Adrenal gland (tissue), 12 donors: ENCODE results near the gene REXO1. TPM values are rescaled to one million over a fixed set of nuclear protein-coding genes. Genes with fewer than 3 reads are reported as not detected.

Experiments
- DNase-seq, 7 donors: peaks; one replicate each; pipeline ENCODE4 v3.0.0-alpha.2; 2019 to 2020
- H3K27ac ChIP-seq, 5 donors: fragments of 200-600 bp; sonication (generic) in 4 of 5; 1 replicate in 3 of 5; 2 replicates in 2 of 5; pipeline versions ENCODE4 v1.5.1 to v1.8.0; 2016 to 2020; ENCODE audit warnings: mild to moderate bottlenecking in 1 of 5
- H3K27me3 ChIP-seq: fragments of 200-600 bp; 2 replicates; pipeline ENCODE4 v1.8.0; 2021
- H3K36me3 ChIP-seq, 2 donors: fragments of 200-600 bp; replicated peaks in 1 of 2; 1 replicate in 1 of 2; 2 replicates in 1 of 2; pipeline versions ENCODE4 v1.5.1 to v1.8.0; 2018 to 2022
- H3K4me1 ChIP-seq, 2 donors: fragments of 200-600 bp; replicated peaks in 1 of 2; 1 replicate in 1 of 2; 2 replicates in 1 of 2; pipeline versions ENCODE4 v1.5.1 to v1.8.0; 2018 to 2021
- H3K4me3 ChIP-seq, 4 donors: fragments of 200-600 bp; sonication (generic) in 3 of 4; one replicate each; pipeline ENCODE4 v1.5.1; 2016 to 2018
- H3K9me3 ChIP-seq, 3 donors: fragments of 200-600 bp; sonication (generic) in 1 of 3; replicated peaks in 1 of 3; 1 replicate in 2 of 3; 2 replicates in 1 of 3; pipeline versions ENCODE4 v1.5.1 to v1.8.0; 2016 to 2021
- POLR2A ChIP-seq, 2 donors: fragments of 450-650 bp; IDR thresholded peaks; one replicate each; pipeline ENCODE4 v1.6.1; 2017; ENCODE audit warnings: antibody characterized with exemption in 2 of 2, mild to moderate bottlenecking in 2 of 2, moderate library complexity in 1 of 2
- WGBS, 4 donors: extraction: QIAGEN DNeasy Blood & Tissue Kit in 2 of 4; methylation state at CpG; one replicate each; pipeline versions ENCODE4 v1.1.5 to v1.1.7; 2013 to 2017; 5-methylcytosine and 5-hydroxymethylcytosine counted together
- intact Hi-C, 2 donors: fragments of 100-400 bp; cut with DNase I; formaldehyde crosslinking; loops; one replicate each; pipeline versions ENCODE4 v1.14.1 to v1.15.0; 2022 to 2023
- polyA plus RNA-seq, 3 donors: library from polyadenylated mRNA; stranded (reverse); fragments of 200-250 nt in 2 of 3; fragments of 350-450 nt in 1 of 3; fragmentation: Illumina TruSeq in 1 of 3; extraction: RNeasy Lipid Tissue Mini Kit (QIAGEN cat#74804) in 1 of 3; gene quantifications; one replicate each; pipeline ENCODE4 v1.2.3, GENCODE V29; 2013 to 2014
- total RNA-seq, 9 donors: library from RNA; depleted of rRNA in 4 of 9; stranded (reverse); fragments of >200 nt in 4 of 9; fragments of 120-200 nt in 1 of 9; fragmentation: NEBNext Ultra II Directional in 1 of 9; extraction: Animal tissue kit (Norgen Biotek cat#: 25700) in 1 of 9; gene quantifications; one replicate each; pipeline versions ENCODE4 v1.1.0 to v1.2.4, GENCODE V29; 2013 to 2023
- TF ChIP-seq, protein P1 (sequence below), 6 experiments: fragments of 450-650 bp in 4 of 6; fragments of 200-600 bp in 2 of 6; sonication (generic) in 1 of 6; IDR thresholded peaks; 1 replicate in 5 of 6; 2 replicates in 1 of 6; pipeline versions ENCODE4 v1.5.1 to v1.8.0; 2016 to 2021; ENCODE audit warnings: antibody characterized with exemption in 6 of 6, mild to moderate bottlenecking in 2 of 6, moderate library complexity in 1 of 6
- donor health status: healthy with polysubstance abuse.
- donor health status: Bipolar disorder and iron deficiency.
- donor health status: DM: yes; HTN: yes; CAD: no.
- donor health status: DM: no; HTN: no; CAD: no.
- donor health status: DM: no; HTN: no; CAD: no.
- donor health status: DM: yes; HTN: yes; CAD: no.

REXO1 gene
- total and polyA plus RNA-seq, 12 donors, result 9.3 to 155 (median 44.5) TPM

DNA sequence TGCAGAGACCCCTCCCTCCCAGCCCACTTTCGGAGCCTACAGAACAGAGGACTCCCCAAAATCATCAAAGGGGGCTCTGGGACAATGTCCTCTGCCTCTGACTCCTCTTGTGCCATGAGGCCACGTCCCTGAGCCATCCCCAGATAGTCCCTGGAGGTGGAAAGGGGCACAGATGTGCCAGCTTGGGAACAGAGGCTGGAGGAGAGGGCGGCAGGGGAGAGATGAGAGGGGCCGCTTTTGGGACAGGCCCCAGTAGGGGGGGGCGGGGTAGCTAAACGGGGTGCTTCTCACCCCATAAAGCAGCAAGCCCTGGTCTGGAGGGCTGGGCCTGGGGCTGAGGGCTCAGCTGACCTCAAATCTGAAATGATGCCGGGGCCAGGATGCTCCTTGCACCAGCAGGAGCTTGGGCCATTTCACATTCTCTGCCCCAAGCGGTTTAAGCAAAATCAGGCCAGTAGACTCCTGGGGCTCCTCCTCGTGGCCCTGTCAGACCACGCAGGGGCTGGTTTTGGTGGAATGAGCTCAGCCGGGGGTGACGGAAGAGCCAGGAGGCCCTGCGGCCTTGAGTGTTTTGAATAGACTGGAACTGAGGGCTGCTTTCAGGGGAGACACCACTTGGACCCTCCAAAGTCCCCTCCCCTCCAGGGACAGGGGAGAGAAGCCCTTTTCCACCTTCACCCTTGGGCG is 67.9 kb downstream of the REXO1 start:
- no peaks in the 10 kb centered on the region for H3K4me1 ChIP-seq
- H3K9me3 ChIP-seq, result peaks cover 0 to 6% (median 0%) of the 10 kb centered on the region in 3 donors
- peaks cover 50% of the 10 kb centered on the region for H3K27me3 ChIP-seq
- no peak overlapping the region for H3K4me3 ChIP-seq
- WGBS, 4 donors, result 32 to 61% (median 41%) methylated on average over 6 to 14 of the region's 14 CpGs
- no peak for DNase-seq
- no peak overlapping the region for H3K27ac ChIP-seq
- intact Hi-C loops, result no loop called here
- TF ChIP-seq, protein P1, sequence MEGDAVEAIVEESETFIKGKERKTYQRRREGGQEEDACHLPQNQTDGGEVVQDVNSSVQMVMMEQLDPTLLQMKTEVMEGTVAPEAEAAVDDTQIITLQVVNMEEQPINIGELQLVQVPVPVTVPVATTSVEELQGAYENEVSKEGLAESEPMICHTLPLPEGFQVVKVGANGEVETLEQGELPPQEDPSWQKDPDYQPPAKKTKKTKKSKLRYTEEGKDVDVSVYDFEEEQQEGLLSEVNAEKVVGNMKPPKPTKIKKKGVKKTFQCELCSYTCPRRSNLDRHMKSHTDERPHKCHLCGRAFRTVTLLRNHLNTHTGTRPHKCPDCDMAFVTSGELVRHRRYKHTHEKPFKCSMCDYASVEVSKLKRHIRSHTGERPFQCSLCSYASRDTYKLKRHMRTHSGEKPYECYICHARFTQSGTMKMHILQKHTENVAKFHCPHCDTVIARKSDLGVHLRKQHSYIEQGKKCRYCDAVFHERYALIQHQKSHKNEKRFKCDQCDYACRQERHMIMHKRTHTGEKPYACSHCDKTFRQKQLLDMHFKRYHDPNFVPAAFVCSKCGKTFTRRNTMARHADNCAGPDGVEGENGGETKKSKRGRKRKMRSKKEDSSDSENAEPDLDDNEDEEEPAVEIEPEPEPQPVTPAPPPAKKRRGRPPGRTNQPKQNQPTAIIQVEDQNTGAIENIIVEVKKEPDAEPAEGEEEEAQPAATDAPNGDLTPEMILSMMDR (IDR thresholded peaks at IDR 0.05), result no peak
- TF ChIP-seq POLR2A (IDR thresholded peaks at IDR 0.05), result no peak
- H3K36me3 ChIP-seq, result no peaks in the 10 kb centered on the region

GRCh38 chr19:1779574-1779973 is 68.7 kb downstream of the REXO1 start:
- Histone ChIP-seq H3K9me3 (peaks cover 0 to 6% (median 0%) of the 10 kb centered on the region in 3 donors), H3K4me1 (no peaks in the 10 kb centered on the region), H3K36me3 (no peaks in the 10 kb centered on the region), H3K27ac (no peak overlapping the region), H3K4me3 (no peak overlapping the region), H3K27me3 (peaks cover 55% of the 10 kb centered on the region)
- TF ChIP-seq, protein P1 (IDR thresholded peaks at IDR 0.05), result no peak
- TF ChIP-seq POLR2A (IDR thresholded peaks at IDR 0.05), result no peak
- DNase-seq, result no peak
- intact Hi-C loops, result no loop called here
- WGBS, 4 donors, result 24 to 33% (median 28%) methylated on average over 15 to 16 of the region's 16 CpGs

- 52 to 74% (median 55%) methylated on average over 9 to 10 of the region's 10 CpGs for WGBS, 4 donors
- Histone ChIP-seq H3K9me3 (peaks cover 0 to 6% (median 0%) of the 10 kb centered on the region in 3 donors), H3K4me1 (no peaks in the 10 kb centered on the region), H3K4me3 (no peak overlapping the region), H3K27me3 (peaks cover 68% of the 10 kb centered on the region), H3K27ac (no peak overlapping the region), H3K36me3 (no peaks in the 10 kb centered on the region)
- intact Hi-C loops, result no loop called here
- TF ChIP-seq POLR2A (IDR thresholded peaks at IDR 0.05), result no peak
- TF ChIP-seq, protein P1 (IDR thresholded peaks at IDR 0.05), result no peak
- no peak for DNase-seq
These were observed 71.1 kb downstream of the REXO1 start for GRCh38 chr19:1777149-1777548.

- Histone ChIP-seq H3K27ac (no peak overlapping the region), H3K4me1 (no peaks in the 10 kb centered on the region), H3K4me3 (no peak overlapping the region), H3K27me3 (peaks cover 64% of the 10 kb centered on the region), H3K36me3 (no peaks in the 10 kb centered on the region), H3K9me3 (peaks cover 0 to 2% (median 0%) of the 10 kb centered on the region in 3 donors)
- TF ChIP-seq POLR2A (IDR thresholded peaks at IDR 0.05), result no peak
- TF ChIP-seq, protein P1 (IDR thresholded peaks at IDR 0.05), result no peak
- WGBS, 4 donors, result 7 to 13% (median 8%) methylated on average over 18 to 23 of the region's 23 CpGs
- DNase-seq, result no peak
- intact Hi-C loops, result no loop called here
These were observed 71.6 kb downstream of the REXO1 start for GRCh38 chr19:1776606-1777147.
